ENCODE results near the gene TNFRSF6B. TPM values are rescaled to one million over a fixed set of nuclear protein-coding genes. Genes with fewer than 3 reads are reported as not detected.

Gene TNFRSF6B
- total RNA-seq, 1 donor from 2014 or later = 0.99 TPM

- Mint-ChIP-seq H3K4me1 (ENCODE audit: low read depth) (peaks cover 17% of the 10 kb centered on the region), H3K27me3 (ENCODE audit: low read depth) (no peaks in the 10 kb centered on the region), H3K27ac (ENCODE audit: unreplicated experiment) (no peak overlapping the region), H3K4me3 (ENCODE audit: unreplicated experiment) (no peak overlapping the region), H3K36me3 (ENCODE audit: low read depth) (peaks cover 3% of the 10 kb centered on the region), H3K9me3 (ENCODE audit: low read depth) (no peaks in the 10 kb centered on the region)
- DNase-seq (ENCODE audit: low spot score) = no peak
- no peak for TF ChIP-seq CTCF (IDR thresholded peaks at IDR 0.05)
Measured at GRCh38 chr20:63688228-63689045, 8.0 kb upstream of the TNFRSF6B start.

GRCh38 chr20:63689046-63690002 lies 7.1 kb upstream of the TNFRSF6B start:
- no peaks in the 10 kb centered on the region for H3K9me3 Mint-ChIP-seq (ENCODE audit: low read depth)
- TF ChIP-seq CTCF (IDR thresholded peaks at IDR 0.05) = no peak
- H3K27me3 Mint-ChIP-seq (ENCODE audit: low read depth) = no peaks in the 10 kb centered on the region
- no peak overlapping the region for H3K4me3 Mint-ChIP-seq (ENCODE audit: unreplicated experiment)
- H3K36me3 Mint-ChIP-seq (ENCODE audit: low read depth) = peaks cover 5% of the 10 kb centered on the region
- peaks cover 12% of the 10 kb centered on the region for H3K4me1 Mint-ChIP-seq (ENCODE audit: low read depth)
- H3K27ac Mint-ChIP-seq (ENCODE audit: unreplicated experiment) = no peak overlapping the region
- DNase-seq (ENCODE audit: low spot score) = no peak

GRCh38 chr20:63690003-63690897 lies 6.2 kb upstream of the TNFRSF6B start:
- no peaks in the 10 kb centered on the region for H3K9me3 Mint-ChIP-seq (ENCODE audit: low read depth)
- H3K27ac Mint-ChIP-seq (ENCODE audit: unreplicated experiment) = no peak overlapping the region
- DNase-seq (ENCODE audit: low spot score) = no peak
- peaks cover 12% of the 10 kb centered on the region for H3K4me1 Mint-ChIP-seq (ENCODE audit: low read depth)
- no peak for TF ChIP-seq CTCF (IDR thresholded peaks at IDR 0.05)
- peaks cover 5% of the 10 kb centered on the region for H3K36me3 Mint-ChIP-seq (ENCODE audit: low read depth)
- H3K4me3 Mint-ChIP-seq (ENCODE audit: unreplicated experiment) = no peak overlapping the region
- H3K27me3 Mint-ChIP-seq (ENCODE audit: low read depth) = no peaks in the 10 kb centered on the region

- TF ChIP-seq CTCF (IDR thresholded peaks at IDR 0.05) = no peak
- no peak overlapping the region for H3K27ac Mint-ChIP-seq (ENCODE audit: unreplicated experiment)
- no peaks in the 10 kb centered on the region for H3K27me3 Mint-ChIP-seq (ENCODE audit: low read depth)
- no peak for DNase-seq (ENCODE audit: low spot score)
- H3K4me3 Mint-ChIP-seq (ENCODE audit: unreplicated experiment) = no peak overlapping the region
- no peaks in the 10 kb centered on the region for H3K9me3 Mint-ChIP-seq (ENCODE audit: low read depth)
- H3K36me3 Mint-ChIP-seq (ENCODE audit: low read depth) = peaks cover 5% of the 10 kb centered on the region
- peaks cover 12% of the 10 kb centered on the region for H3K4me1 Mint-ChIP-seq (ENCODE audit: low read depth)
Measured at GRCh38 chr20:63690898-63691710, 5.3 kb upstream of the TNFRSF6B start.

Measured in chondrocyte (in vitro differentiated cells).